Inferior parietal cortex (tissue), 1 donor: ENCODE measurements around the gene ASCC3.
A peak's percentile ranks its signal among the peaks of the same experiment; 100 is the strongest.
"Not testable (repeated sequence)": the region's sequence is repeated elsewhere in the genome, so short reads cannot be mapped to it uniquely, and the experiment has no call there.

ENCODE experiments used
- DNase-seq: peaks from one replicate; pipeline ENCODE4 v3.0.0-alpha.2; 2016; ENCODE audit errors: extremely low spot score

The ASCC3 gene

DNA sequence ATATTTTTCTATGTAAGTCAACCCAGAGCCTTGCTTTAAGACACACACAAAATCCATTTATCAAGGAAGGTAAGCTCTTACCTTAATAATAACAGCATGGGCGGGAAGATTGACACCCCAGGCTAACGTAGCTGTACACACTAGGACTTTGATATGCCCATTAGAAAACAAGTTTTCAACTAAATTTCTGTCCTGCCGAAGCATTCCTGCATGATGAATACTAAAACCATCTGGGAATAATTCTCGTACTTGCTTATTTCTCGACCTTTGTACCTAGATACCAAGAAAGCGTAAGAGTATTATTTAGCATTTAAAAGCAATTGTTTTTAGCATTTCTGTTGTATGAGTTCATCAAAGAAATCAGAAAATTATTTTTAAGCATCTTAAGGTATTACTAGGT, 218.9 kb downstream of the ASCC3 start:
- DNase-seq, result no peak

GRCh38 chr6:100658486-100658885, 222.6 kb downstream of the ASCC3 start:
- DNase-seq, result no peak

GRCh38 chr6:100657678-100658330, 223.3 kb downstream of the ASCC3 start:
- peak; percentile 57 for DNase-seq

DNA sequence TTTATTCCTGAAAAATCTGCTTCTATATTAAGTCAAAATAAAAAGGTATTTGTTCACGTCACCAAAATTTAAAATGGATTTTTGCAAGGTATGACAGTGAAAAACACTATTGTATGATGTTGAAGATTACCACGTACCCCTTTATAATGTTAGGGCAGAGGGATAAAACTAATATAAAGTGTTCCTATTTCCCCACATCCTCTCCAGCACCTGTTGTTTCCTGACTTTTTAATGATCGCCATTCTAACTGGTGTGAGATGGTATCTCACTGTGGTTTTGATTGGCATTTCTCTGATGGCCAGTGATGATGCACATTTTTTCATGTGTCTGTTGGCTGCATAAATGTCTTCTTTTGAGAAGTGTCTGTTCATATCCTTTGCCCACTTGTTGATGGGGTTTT, 240.0 kb downstream of the ASCC3 start:
- not testable (repeated sequence) for DNase-seq

GRCh38 chr6:100633096-100633777, 247.9 kb downstream of the ASCC3 start:
- DNase-seq, result peak; percentile 56

DNA sequence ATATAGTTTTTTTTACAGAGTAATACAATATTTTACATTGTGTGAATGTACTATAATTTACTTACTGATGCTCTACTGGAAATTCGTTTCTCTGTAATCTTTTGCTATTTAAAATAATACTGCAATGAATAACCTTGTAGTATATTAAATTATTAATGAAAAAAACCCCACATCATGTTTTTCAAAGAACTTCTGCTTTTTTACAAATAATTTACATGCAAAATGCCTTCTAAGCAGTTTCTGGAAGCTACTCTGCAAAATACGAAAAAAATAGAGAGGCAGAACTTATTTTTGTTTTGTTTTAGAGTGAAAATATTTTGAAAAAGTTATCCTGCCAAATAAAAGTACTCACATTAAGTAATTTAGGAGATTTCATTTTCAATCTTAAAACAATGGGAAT, 250.6 kb downstream of the ASCC3 start:
- DNase-seq, result no peak

- no peak for DNase-seq
Measured at GRCh38 chr6:100627911-100628758, 253.0 kb downstream of the ASCC3 start.

DNA sequence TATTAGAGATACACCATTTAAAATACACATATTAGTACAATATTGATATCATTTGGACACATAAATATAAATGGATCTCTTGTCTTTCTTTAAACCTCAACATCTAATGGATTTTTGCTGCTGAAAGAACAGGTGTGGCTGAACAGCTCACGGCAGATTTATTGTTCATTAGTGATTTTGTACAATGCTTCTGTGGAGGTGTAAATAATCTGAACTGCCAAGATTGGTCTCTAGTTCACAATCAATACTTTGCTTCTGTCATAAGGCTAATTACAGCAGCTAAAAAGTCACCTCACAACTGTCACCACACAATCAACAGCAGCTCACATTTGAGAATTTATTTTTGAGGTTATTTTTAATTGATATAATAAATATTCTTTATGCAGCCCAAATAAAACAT, 254.4 kb downstream of the ASCC3 start:
- DNase-seq, result no peak

GRCh38 chr6:100622907-100623692, 258.0 kb downstream of the ASCC3 start:
- no peak for DNase-seq

- DNase-seq, result no peak
Measured at GRCh38 chr6:100620085-100620840, 260.9 kb downstream of the ASCC3 start.

GRCh38 chr6:100618351-100618671, 262.8 kb downstream of the ASCC3 start:
- DNase-seq, result no peak

DNA sequence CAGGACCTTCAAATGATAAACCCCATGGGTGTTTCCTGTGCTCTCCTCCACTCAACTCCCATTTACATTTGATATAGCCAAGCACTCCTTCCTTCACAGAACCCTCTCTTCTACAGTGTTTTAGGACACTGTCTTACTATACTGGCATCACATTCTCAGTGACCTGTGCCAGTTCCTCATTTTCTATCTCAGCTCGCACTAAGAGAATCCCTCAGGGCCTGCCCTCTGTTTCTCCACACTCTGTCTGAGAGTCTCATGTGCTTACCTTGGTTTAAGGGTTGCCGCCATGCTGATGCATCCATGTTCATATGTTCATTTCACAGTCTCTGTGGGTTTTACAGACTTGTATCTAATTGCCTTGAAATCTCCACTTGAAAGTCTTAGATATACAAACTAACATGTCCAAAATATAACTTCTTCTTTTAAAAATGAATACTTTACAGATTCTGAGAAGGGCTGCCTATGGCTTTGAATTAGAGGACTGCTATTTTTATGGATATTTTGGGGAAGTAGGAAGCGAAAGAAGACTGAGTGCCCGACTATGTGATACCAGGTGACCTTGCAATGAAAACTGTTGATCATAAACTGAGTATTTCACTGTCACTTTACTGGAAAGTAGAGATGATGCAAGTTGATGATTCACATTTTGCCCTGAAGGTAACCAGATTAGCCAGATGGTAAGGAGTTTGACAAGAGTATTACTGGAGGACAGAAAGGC, 263.3 kb downstream of the ASCC3 start:
- DNase-seq, result no peak

DNA sequence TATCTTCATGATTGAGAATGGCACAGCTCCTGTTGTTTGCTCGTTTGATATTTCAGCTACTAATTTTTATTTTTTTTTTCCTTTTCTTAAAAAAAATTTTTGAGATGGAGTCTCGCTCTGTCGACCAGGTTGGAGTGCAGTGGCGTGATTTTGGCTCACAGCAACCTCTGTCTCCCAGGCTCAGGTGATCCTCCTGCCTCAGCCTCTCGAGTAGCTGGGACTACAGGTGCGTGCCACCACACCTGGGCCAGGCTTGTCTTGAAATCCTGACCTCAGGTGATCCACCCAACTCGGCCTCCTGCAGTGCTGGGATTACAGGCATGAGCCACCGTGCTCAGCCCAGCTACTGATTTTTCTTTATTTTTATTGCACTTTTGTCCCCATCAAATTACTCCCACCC, 266.2 kb downstream of the ASCC3 start:
- DNase-seq, result no peak

- DNase-seq, result no peak
Measured at GRCh38 chr6:100614386-100614785, 266.7 kb downstream of the ASCC3 start.

- no peak for DNase-seq
Measured at GRCh38 chr6:100613656-100614055, 267.5 kb downstream of the ASCC3 start.

GRCh38 chr6:100612094-100612493, 269.0 kb downstream of the ASCC3 start:
- no peak for DNase-seq

DNA sequence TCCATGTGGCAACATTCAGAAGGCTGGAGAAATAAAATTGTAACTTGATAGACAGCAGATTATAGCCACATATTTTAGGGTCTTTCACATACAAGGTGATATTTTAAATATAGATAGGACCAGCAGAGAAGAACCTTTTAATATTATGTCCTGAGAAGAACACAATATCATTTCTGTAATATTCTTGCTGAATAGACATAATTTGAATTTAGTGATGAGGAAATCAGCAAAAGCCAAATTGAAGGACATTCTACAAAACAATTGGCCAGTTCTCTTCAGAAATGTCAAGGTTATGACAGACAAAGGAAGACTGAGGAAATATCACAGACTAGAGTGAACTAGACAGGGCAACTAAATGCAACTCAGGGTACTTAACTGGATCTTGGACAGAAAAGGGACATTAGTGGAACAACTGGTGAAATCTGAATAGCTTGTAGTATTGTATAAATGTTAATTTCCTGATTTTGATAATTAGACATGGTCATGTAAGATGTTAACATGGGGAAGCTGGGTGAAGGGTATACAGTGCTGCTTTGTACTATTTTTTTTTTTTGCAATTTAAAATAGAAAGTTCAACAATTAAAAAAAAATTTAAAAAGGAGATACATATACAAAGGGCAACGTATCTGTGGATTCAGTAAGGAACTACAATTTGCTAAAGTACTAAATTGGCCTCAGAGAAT, 281.9 kb downstream of the ASCC3 start:
- no peak for DNase-seq

GRCh38 chr6:100595456-100595855, 285.7 kb downstream of the ASCC3 start:
- peak; percentile 9 for DNase-seq

- DNase-seq, result no peak
Measured at GRCh38 chr6:100593522-100593921, 287.6 kb downstream of the ASCC3 start.

- no peak for DNase-seq
Measured at GRCh38 chr6:100592929-100593328, 288.2 kb downstream of the ASCC3 start.
